ENCODE data around the gene IFNAR1. TPM values are rescaled to one million over a fixed set of nuclear protein-coding genes. Genes with fewer than 3 reads are reported as not detected.

The IFNAR1 gene
- total and polyA plus RNA-seq, 9 of the 15 experiments (the other 6 are each of a cell fraction or from before 2014, with no cell fraction given), result 8.6 to 31.8 (median 14.8) TPM

GRCh38 chr21:33359446-33359845 is 34.7 kb downstream of the IFNAR1 start (continued):
- TF ChIP-seq NFXL1 (CRISPR knock-in tag; IDR thresholded peaks at IDR 0.05), result no peak

GRCh38 chr21:33360281-33360680 is 35.5 kb downstream of the IFNAR1 start:
- H3K4me3 ChIP-seq, result no peak overlapping the region
- H4K20me1 ChIP-seq (replicated peaks; ENCODE audit: control insufficient read depth, insufficient read depth, low read length), result no peaks in the 10 kb centered on the region
- no peaks in the 10 kb centered on the region for H3K9me3 ChIP-seq (replicated peaks; ENCODE audit: control insufficient read depth, insufficient read depth, low read depth, low read length)
- no peak for TF ChIP-seq PURB (CRISPR knock-in tag; IDR thresholded peaks at IDR 0.05; ENCODE audit: low read depth)
- no peaks in the 10 kb centered on the region for H3K9me1 ChIP-seq (ENCODE audit: control insufficient read depth, insufficient read depth, low read length)
- in situ Hi-C loops (cut with MboI), result no loop called here
- peaks cover 10% of the 10 kb centered on the region; the same call in 1 of the 3 replicates for H3K36me3 ChIP-seq (ENCODE audit: control insufficient read depth, insufficient read depth, low read length)
- FAIRE-seq, result no peak
- H3K27ac ChIP-seq (ENCODE audit: extremely low read depth, low read depth, low read length), result no peak overlapping the region
- POLR2A ChIA-PET, result interaction anchor here (0.6 to 2.0 kb wide), 3 partner anchors 16 to 160 kb away, joined by 3 to 6 read pairs (median 3); no protein-coding TSS in a partner anchor
- H3K27me3 ChIP-seq (ENCODE audit: control insufficient read depth in 2 of 2, insufficient read depth in 2 of 2, low read length in 2 of 2), result no peaks in the 10 kb centered on the region
- WGBS (ENCODE audit: insufficient coverage, low coverage, missing lambda C conversion rate), result 74% methylated on average over 5 of the region's 6 CpGs
- no TSS peak for BruUV-seq (replicated peaks)
- H3K4me1 ChIP-seq (replicated peaks in 1 of 2; ENCODE audit: control insufficient read depth in 2 of 2, insufficient read depth in 2 of 2, low read length in 2 of 2), result peaks cover 9 to 20% of the 10 kb centered on the region in 2 experiments; a peak in 3 of 5 replicates
- CTCF ChIA-PET (ENCODE audit: low intra/inter-chr PET ratio), result interaction anchor here (0.7 to 2.2 kb wide), 4 partner anchors 14 to 186 kb away, joined by 3 to 14 read pairs (median 8); no protein-coding TSS in a partner anchor
- no peak for DNase-seq (ENCODE audit: extremely low read depth in 1 of 4, low spot score in 3 of 4)
- no peak overlapping the region for H2AFZ ChIP-seq (ENCODE audit: low read depth, low read length)
- ATAC-seq, result no peak
- H3K4me2 ChIP-seq (ENCODE audit: insufficient read depth, low read length), result no peak overlapping the region
- no peak overlapping the region for H3K9ac ChIP-seq (ENCODE audit: insufficient read depth in 1 of 2, low read depth in 2 of 2, low read length in 2 of 2)
- H3K79me2 ChIP-seq (ENCODE audit: control insufficient read depth, insufficient read depth, low read length), result no peaks in the 10 kb centered on the region
- intact Hi-C loops (cut with micrococcal nuclease), result loop anchor here (5.0 kb wide), 2 partner anchors 93 to 247 kb away; partner anchors contain the start of gene IL10RB
